GM23338 (cell line): ENCODE results near the gene VMAC. TPM values are rescaled to one million over a fixed set of nuclear protein-coding genes. Genes with fewer than 3 reads are reported as not detected.
"Not testable (repeated sequence)": the region's sequence is repeated elsewhere in the genome, so short reads cannot be mapped to it uniquely, and the experiment has no call there.

Experiments used
- ATAC-seq: fragments of 200-7000 bp; cut with Tn5 transposase; 3 replicates; pipeline ENCODE4 v1.9.1; 2020
- DNase-seq: peaks from one replicate; pipeline ENCODE4 v3.0.0-alpha.2; 2015; ENCODE audit warnings: low spot score
- H2AFZ ChIP-seq: fragments of 200-600 bp; sonication (generic); 2 replicates; pipeline ENCODE4 v1.8.0; 2016; ENCODE audit warnings: antibody characterized with exemption, mild to moderate bottlenecking, moderate library complexity
- H3F3A ChIP-seq: fragments of 200-600 bp; sonication (generic); replicated peaks from 2 replicates; pipeline ENCODE4 v1.8.0; 2017; ENCODE audit warnings: antibody characterized with exemption, mixed run types, low read depth
- H3K27ac ChIP-seq: fragments of 200-600 bp; sonication (generic); 2 replicates; pipeline ENCODE4 v1.6.1; 2016; ENCODE audit warnings: low read depth
- H3K27me3 ChIP-seq: fragments of 200-600 bp; sonication (generic); 2 replicates; pipeline ENCODE4 v1.8.0; 2016; ENCODE audit warnings: mild to moderate bottlenecking, mixed run types, moderate library complexity; ENCODE audit not compliant: insufficient read depth
- H3K36me3 ChIP-seq: fragments of 200-600 bp; sonication (generic); 2 replicates; pipeline ENCODE4 v1.8.0; 2016; ENCODE audit warnings: mild to moderate bottlenecking; ENCODE audit not compliant: insufficient read depth
- H3K4me1 ChIP-seq: fragments of 200-600 bp; sonication (generic); 2 replicates; pipeline ENCODE4 v1.8.0; 2016; ENCODE audit warnings: mild to moderate bottlenecking, moderate library complexity; ENCODE audit not compliant: insufficient read depth
- H3K4me2 ChIP-seq: fragments of 200-600 bp; sonication (generic); 2 replicates; pipeline ENCODE4 v1.7.1; 2017; ENCODE audit warnings: mixed run types
- H3K4me3 ChIP-seq: fragments of 200-600 bp; sonication (generic); 2 replicates; pipeline ENCODE4 v1.6.1; 2016; ENCODE audit warnings: mixed run types
- H3K79me2 ChIP-seq: fragments of 200-600 bp; sonication (generic); replicated peaks from 2 replicates; pipeline ENCODE4 v1.8.0; 2017; ENCODE audit warnings: mild to moderate bottlenecking; ENCODE audit not compliant: insufficient read depth
- H3K9me2 ChIP-seq: fragments of 200-600 bp; sonication (generic); 2 replicates; pipeline ENCODE4 v1.8.0; 2017; ENCODE audit not compliant: insufficient read depth
- H4K20me1 ChIP-seq: fragments of 200-600 bp; sonication (generic); replicated peaks from 2 replicates; pipeline ENCODE4 v1.8.0; 2017; ENCODE audit warnings: mild to moderate bottlenecking; ENCODE audit not compliant: insufficient read depth
- H3K27ac Mint-ChIP-seq: 2 replicates; pipeline ENCODE4 v1.8.0; 2020; ENCODE audit warnings: inconsistent platforms, mild to moderate bottlenecking, moderate library complexity, mixed read lengths
- H3K27me3 Mint-ChIP-seq: 3 replicates; pipeline ENCODE4 v1.8.0; 2022; ENCODE audit warnings: low read depth, mild to moderate bottlenecking, moderate library complexity, mixed read lengths, inconsistent platforms; ENCODE audit not compliant: insufficient read depth, poor library complexity
- H3K36me3 Mint-ChIP-seq: 3 replicates; pipeline ENCODE4 v1.8.0; 2021; ENCODE audit warnings: low read depth, mild to moderate bottlenecking, inconsistent platforms, moderate library complexity, mixed read lengths
- H3K4me1 Mint-ChIP-seq: 3 replicates; pipeline ENCODE4 v1.8.0; 2020; ENCODE audit warnings: mild to moderate bottlenecking, inconsistent platforms, mixed read lengths
- H3K4me3 Mint-ChIP-seq: 3 replicates; pipeline ENCODE4 v1.8.0; 2021; ENCODE audit warnings: moderate library complexity, mild to moderate bottlenecking, inconsistent platforms, mixed read lengths
- H3K9me3 Mint-ChIP-seq: 3 replicates; pipeline ENCODE4 v1.8.0; 2020; ENCODE audit warnings: moderate library complexity, mild to moderate bottlenecking, inconsistent platforms, mixed read lengths
- CREB1 ChIP-seq: fragments of 250-450 bp; sonication (Bioruptor Pico); IDR thresholded peaks from 2 replicates; pipeline ENCODE4 v1.5.0; 2020; ENCODE audit warnings: low read depth, mild to moderate bottlenecking, moderate library complexity
- EZH2phosphoT487 ChIP-seq: fragments of 200-600 bp; sonication (generic); IDR thresholded peaks from one replicate; pipeline ENCODE4 v1.8.1; 2018; ENCODE audit warnings: antibody characterized with exemption; ENCODE audit not compliant: unreplicated experiment
- JUNB ChIP-seq: IDR thresholded peaks from one replicate; pipeline ENCODE4 v1.6.1; 2016; ENCODE audit warnings: antibody characterized with exemption; ENCODE audit not compliant: unreplicated experiment
- NANOG ChIP-seq: IDR thresholded peaks from 2 replicates; pipeline ENCODE4 v1.6.1; 2016; ENCODE audit warnings: antibody characterized with exemption, borderline replicate concordance
- STAT1 ChIP-seq: IDR thresholded peaks from one replicate; pipeline ENCODE4 v1.6.1; 2016; ENCODE audit warnings: antibody characterized with exemption; ENCODE audit not compliant: unreplicated experiment
- ZNF114 ChIP-seq: fragments of 250-450 bp; sonication (Bioruptor Pico); IDR thresholded peaks from 2 replicates; pipeline ENCODE4 v1.5.0; 2020; ENCODE audit warnings: mild to moderate bottlenecking, moderate library complexity
- ZNF331 ChIP-seq: fragments of 250-450 bp; sonication (Bioruptor Pico); IDR thresholded peaks from 2 replicates; pipeline ENCODE4 v1.5.0; 2020; ENCODE audit warnings: low read depth, mild to moderate bottlenecking, moderate library complexity
- polyA plus RNA-seq: library from polyadenylated mRNA; unstranded; fragments of >200 nt; fragmentation: Nextera tagmentation; extraction: Ambion mirVana; gene quantifications from 2 replicates; pipeline ENCODE4 v1.2.1, GENCODE V29; 2016
- total RNA-seq: library from RNA; depleted of rRNA; stranded (reverse); fragments of >200 nt; shearing (Covaris generic); gene quantifications from 2 replicates; pipeline ENCODE4 v1.2.3, GENCODE V29; 2014
- TF ChIP-seq, protein P1 (sequence below): IDR thresholded peaks from 2 replicates; pipeline ENCODE4 v1.6.1; 2016; ENCODE audit warnings: antibody characterized with exemption
- TF ChIP-seq, protein P2 (sequence below): fragments of 250-450 bp; sonication (Bioruptor Pico); IDR thresholded peaks from 2 replicates; pipeline ENCODE4 v1.5.0; 2020; ENCODE audit warnings: mild to moderate bottlenecking, moderate library complexity
- TF ChIP-seq, protein P3 (sequence below), 2 experiments: fragments of 200-600 bp in 1 of 2; sonication (generic) in 1 of 2; conservative IDR thresholded peaks; 2 replicates each; pipeline versions ENCODE4 v1.5.1 to v1.6.1; 2016 to 2017; ENCODE audit warnings: antibody characterized with exemption in 2 of 2, low read depth in 2 of 2, mild to moderate bottlenecking in 2 of 2, moderate library complexity in 1 of 2

The VMAC gene
- total and polyA plus RNA-seq, 2 experiments from 2014 or later: 0.79 to 3.7 TPM

DNA sequence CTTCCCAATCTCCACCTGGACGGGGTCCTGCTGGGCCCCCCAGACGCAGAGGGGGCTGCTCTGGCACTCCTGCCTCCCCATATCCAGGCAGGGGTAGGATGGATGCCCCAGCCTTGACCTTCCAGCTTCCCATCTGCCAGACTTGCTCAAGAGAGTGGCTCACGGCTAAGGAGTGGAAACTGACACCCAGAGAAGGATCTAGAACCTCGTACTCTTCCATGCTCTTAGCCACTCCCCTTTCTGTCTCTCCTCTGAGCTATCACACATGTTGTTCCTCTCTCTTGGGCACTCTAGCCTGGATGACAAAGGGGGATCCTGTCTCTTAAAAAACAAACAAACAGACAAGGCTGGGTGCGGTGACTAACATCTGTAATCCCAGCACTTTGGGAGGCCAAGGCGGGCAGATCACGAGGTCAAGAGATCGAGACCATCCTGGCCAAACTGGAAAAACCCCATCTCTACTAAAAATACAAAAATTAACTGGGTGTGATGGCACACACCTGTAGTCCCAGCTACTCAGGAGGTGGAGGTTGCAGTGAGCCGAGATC, 22.2 kb upstream of the VMAC start:
- TF ChIP-seq ZNF331 (CRISPR knock-in tag) (no peak), EZH2phosphoT487 (no peak), CREB1 (no peak), ZNF114 (CRISPR knock-in tag) (no peak), JUNB (no peak), STAT1 (no peak), NANOG (no peak)
- TF ChIP-seq, protein P1, sequence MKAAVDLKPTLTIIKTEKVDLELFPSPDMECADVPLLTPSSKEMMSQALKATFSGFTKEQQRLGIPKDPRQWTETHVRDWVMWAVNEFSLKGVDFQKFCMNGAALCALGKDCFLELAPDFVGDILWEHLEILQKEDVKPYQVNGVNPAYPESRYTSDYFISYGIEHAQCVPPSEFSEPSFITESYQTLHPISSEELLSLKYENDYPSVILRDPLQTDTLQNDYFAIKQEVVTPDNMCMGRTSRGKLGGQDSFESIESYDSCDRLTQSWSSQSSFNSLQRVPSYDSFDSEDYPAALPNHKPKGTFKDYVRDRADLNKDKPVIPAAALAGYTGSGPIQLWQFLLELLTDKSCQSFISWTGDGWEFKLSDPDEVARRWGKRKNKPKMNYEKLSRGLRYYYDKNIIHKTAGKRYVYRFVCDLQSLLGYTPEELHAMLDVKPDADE: no peak
- TF ChIP-seq, protein P2, sequence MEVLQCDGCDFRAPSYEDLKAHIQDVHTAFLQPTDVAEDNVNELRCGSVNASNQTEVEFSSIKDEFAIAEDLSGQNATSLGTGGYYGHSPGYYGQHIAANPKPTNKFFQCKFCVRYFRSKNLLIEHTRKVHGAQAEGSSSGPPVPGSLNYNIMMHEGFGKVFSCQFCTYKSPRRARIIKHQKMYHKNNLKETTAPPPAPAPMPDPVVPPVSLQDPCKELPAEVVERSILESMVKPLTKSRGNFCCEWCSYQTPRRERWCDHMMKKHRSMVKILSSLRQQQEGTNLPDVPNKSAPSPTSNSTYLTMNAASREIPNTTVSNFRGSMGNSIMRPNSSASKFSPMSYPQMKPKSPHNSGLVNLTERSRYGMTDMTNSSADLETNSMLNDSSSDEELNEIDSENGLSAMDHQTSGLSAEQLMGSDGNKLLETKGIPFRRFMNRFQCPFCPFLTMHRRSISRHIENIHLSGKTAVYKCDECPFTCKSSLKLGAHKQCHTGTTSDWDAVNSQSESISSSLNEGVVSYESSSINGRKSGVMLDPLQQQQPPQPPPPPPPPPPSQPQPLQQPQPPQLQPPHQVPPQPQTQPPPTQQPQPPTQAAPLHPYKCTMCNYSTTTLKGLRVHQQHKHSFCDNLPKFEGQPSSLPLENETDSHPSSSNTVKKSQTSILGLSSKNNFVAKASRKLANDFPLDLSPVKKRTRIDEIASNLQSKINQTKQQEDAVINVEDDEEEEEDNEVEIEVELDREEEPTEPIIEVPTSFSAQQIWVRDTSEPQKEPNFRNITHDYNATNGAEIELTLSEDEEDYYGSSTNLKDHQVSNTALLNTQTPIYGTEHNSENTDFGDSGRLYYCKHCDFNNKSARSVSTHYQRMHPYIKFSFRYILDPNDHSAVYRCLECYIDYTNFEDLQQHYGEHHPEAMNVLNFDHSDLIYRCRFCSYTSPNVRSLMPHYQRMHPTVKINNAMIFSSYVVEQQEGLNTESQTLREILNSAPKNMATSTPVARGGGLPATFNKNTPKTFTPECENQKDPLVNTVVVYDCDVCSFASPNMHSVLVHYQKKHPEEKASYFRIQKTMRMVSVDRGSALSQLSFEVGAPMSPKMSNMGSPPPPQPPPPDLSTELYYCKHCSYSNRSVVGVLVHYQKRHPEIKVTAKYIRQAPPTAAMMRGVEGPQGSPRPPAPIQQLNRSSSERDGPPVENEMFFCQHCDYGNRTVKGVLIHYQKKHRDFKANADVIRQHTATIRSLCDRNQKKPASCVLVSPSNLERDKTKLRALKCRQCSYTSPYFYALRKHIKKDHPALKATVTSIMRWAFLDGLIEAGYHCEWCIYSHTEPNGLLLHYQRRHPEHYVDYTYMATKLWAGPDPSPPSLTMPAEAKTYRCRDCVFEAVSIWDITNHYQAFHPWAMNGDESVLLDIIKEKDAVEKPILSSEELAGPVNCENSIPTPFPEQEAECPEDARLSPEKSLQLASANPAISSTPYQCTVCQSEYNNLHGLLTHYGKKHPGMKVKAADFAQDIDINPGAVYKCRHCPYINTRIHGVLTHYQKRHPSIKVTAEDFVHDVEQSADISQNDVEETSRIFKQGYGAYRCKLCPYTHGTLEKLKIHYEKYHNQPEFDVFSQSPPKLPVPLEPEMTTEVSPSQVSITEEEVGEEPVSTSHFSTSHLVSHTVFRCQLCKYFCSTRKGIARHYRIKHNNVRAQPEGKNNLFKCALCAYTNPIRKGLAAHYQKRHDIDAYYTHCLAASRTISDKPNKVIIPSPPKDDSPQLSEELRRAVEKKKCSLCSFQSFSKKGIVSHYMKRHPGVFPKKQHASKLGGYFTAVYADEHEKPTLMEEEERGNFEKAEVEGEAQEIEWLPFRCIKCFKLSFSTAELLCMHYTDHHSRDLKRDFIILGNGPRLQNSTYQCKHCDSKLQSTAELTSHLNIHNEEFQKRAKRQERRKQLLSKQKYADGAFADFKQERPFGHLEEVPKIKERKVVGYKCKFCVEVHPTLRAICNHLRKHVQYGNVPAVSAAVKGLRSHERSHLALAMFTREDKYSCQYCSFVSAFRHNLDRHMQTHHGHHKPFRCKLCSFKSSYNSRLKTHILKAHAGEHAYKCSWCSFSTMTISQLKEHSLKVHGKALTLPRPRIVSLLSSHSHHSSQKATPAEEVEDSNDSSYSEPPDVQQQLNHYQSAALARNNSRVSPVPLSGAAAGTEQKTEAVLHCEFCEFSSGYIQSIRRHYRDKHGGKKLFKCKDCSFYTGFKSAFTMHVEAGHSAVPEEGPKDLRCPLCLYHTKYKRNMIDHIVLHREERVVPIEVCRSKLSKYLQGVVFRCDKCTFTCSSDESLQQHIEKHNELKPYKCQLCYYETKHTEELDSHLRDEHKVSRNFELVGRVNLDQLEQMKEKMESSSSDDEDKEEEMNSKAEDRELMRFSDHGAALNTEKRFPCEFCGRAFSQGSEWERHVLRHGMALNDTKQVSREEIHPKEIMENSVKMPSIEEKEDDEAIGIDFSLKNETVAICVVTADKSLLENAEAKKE (CRISPR knock-in tag): no peak
- TF ChIP-seq, protein P3, sequence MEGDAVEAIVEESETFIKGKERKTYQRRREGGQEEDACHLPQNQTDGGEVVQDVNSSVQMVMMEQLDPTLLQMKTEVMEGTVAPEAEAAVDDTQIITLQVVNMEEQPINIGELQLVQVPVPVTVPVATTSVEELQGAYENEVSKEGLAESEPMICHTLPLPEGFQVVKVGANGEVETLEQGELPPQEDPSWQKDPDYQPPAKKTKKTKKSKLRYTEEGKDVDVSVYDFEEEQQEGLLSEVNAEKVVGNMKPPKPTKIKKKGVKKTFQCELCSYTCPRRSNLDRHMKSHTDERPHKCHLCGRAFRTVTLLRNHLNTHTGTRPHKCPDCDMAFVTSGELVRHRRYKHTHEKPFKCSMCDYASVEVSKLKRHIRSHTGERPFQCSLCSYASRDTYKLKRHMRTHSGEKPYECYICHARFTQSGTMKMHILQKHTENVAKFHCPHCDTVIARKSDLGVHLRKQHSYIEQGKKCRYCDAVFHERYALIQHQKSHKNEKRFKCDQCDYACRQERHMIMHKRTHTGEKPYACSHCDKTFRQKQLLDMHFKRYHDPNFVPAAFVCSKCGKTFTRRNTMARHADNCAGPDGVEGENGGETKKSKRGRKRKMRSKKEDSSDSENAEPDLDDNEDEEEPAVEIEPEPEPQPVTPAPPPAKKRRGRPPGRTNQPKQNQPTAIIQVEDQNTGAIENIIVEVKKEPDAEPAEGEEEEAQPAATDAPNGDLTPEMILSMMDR (conservative IDR thresholded peaks at IDR 0.05; ENCODE audit: low read depth in 2 of 2): no peak
- Mint-ChIP-seq H3K9me3 (no peaks in the 10 kb centered on the region), H3K27me3 (peaks cover 6% of the 10 kb centered on the region), H3K4me3 (no peak overlapping the region), H3K27ac (no peak overlapping the region), H3K36me3 (no peaks in the 10 kb centered on the region), H3K4me1 (peaks cover 14% of the 10 kb centered on the region)
- H3K27me3 ChIP-seq: no peaks in the 10 kb centered on the region
- H3K36me3 ChIP-seq: no peaks in the 10 kb centered on the region
- H3K4me3 ChIP-seq: no peak overlapping the region
- no peaks in the 10 kb centered on the region for H3F3A ChIP-seq
- ATAC-seq (no peak), DNase-seq (no peak)
- H3K79me2 ChIP-seq: no peaks in the 10 kb centered on the region
- H3K4me2 ChIP-seq: no peak overlapping the region
- peaks cover 14% of the 10 kb centered on the region; the same call in 1 of the 2 replicates for H3K4me1 ChIP-seq
- H3K9me2 ChIP-seq: no peaks in the 10 kb centered on the region
- H4K20me1 ChIP-seq: no peaks in the 10 kb centered on the region
- peak overlapping the region; percentile 66; the same call in 1 of the 2 replicates for H2AFZ ChIP-seq
- no peak overlapping the region for H3K27ac ChIP-seq

DNA sequence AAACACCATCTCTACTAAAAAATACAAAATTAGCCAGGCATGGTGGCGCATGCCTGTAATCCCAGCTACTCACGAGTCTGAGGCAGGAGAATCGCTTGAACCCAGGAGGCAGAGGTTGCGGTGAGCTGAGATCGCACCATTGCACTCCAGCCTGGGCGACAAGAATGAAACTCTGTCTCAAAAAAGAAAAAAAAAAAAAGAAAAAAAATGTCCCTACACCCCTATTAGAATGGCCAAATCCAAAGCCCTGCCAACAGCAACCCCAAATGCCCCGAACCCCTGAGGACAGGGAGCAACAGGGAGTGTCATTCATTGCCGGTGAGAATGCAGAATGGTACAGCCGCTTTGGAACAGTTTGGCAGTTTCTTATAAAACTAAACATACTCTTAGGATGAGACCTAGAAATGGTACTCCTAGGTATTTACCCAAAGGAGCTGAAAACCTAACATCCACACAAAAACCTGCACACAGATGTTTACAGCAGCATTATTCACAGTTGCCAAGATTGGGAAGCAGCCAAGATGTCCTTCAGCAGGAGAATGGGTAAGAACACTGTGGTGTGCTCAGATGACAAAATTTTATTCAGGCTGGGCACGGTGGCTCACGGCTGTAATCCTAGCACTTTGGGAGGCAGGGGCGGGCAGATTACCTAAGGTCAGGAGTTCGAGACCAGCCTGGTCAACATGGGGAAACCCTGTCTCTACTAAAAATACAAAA, 21.4 kb upstream of the VMAC start:
- H3K4me2 ChIP-seq, H3K4me3 Mint-ChIP-seq, H3K27me3 Mint-ChIP-seq, H3K36me3 Mint-ChIP-seq, H3K27ac ChIP-seq, H2AFZ ChIP-seq, H3K27ac Mint-ChIP-seq, H3K27me3 ChIP-seq, H3K9me3 Mint-ChIP-seq, H4K20me1 ChIP-seq, DNase-seq, H3K36me3 ChIP-seq, H3K9me2 ChIP-seq, H3K79me2 ChIP-seq, ATAC-seq, H3F3A ChIP-seq, H3K4me3 ChIP-seq: not testable (repeated sequence)
- H3K4me1 Mint-ChIP-seq: peaks cover 14% of the 10 kb centered on the region
- peaks cover 14% of the 10 kb centered on the region; the same call in 1 of the 2 replicates for H3K4me1 ChIP-seq
